MM.1S (cell line): ENCODE measurements around the gene MAN2A2.
A peak's percentile ranks its signal among the peaks of the same experiment; 100 is the strongest.

Experiments used
- DNase-seq: peaks from one replicate; pipeline ENCODE4 v3.0.0-alpha.2; 2015
- H2AFZ ChIP-seq: fragments of 300-600 bp; sonication (generic); 2 replicates; pipeline ENCODE4 v1.6.0; 2016; ENCODE audit warnings: antibody characterized with exemption, low read length
- H3F3A ChIP-seq: fragments of 300-600 bp; sonication (generic); 2 replicates; pipeline ENCODE4 v1.6.1; 2016; ENCODE audit warnings: mild to moderate bottlenecking, antibody characterized with exemption, low read length, moderate library complexity, mixed read lengths; ENCODE audit not compliant: insufficient read depth
- H3K27ac ChIP-seq: fragments of 300-600 bp; sonication (generic); 2 replicates; pipeline ENCODE4 v1.5.1; 2016; ENCODE audit warnings: mild to moderate bottlenecking, low read length
- H3K27me3 ChIP-seq: fragments of 300-600 bp; sonication (generic); replicated peaks from 2 replicates; pipeline ENCODE4 v1.6.0; 2016; ENCODE audit warnings: low read length; ENCODE audit not compliant: insufficient read depth
- H3K36me3 ChIP-seq: fragments of 300-600 bp; sonication (generic); replicated peaks from 2 replicates; pipeline ENCODE4 v1.6.1; 2016; ENCODE audit warnings: mild to moderate bottlenecking, low read length, mixed read lengths; ENCODE audit not compliant: insufficient read depth
- H3K4me1 ChIP-seq: fragments of 300-600 bp; sonication (generic); 2 replicates; pipeline ENCODE4 v1.6.1; 2016; ENCODE audit warnings: low read length, mixed read lengths
- H3K4me2 ChIP-seq: fragments of 300-600 bp; sonication (generic); 2 replicates; pipeline ENCODE4 v1.6.0; 2016; ENCODE audit warnings: low read depth, low read length
- H3K4me3 ChIP-seq: fragments of 300-600 bp; sonication (generic); 2 replicates; pipeline ENCODE4 v1.5.1; 2016; ENCODE audit warnings: low read length, mixed read lengths
- H3K79me2 ChIP-seq: fragments of 300-600 bp; sonication (generic); 2 replicates; pipeline ENCODE4 v1.6.1; 2016; ENCODE audit warnings: mixed run types, low read length, mixed read lengths
- H3K9ac ChIP-seq: fragments of 300-600 bp; sonication (generic); 2 replicates; pipeline ENCODE4 v1.6.1; 2016; ENCODE audit warnings: low read length, mixed read lengths
- H3K9me2 ChIP-seq: fragments of 300-600 bp; sonication (generic); replicated peaks from 2 replicates; pipeline ENCODE4 v1.6.1; 2016; ENCODE audit warnings: mild to moderate bottlenecking, low read length, mixed read lengths; ENCODE audit not compliant: insufficient read depth
- H3K9me3 ChIP-seq: fragments of 300-600 bp; sonication (generic); replicated peaks from 2 replicates; pipeline ENCODE4 v1.6.1; 2016; ENCODE audit warnings: mild to moderate bottlenecking, low read length, mixed read lengths; ENCODE audit not compliant: insufficient read depth
- H4K20me1 ChIP-seq: fragments of 300-600 bp; sonication (generic); 2 replicates; pipeline ENCODE4 v1.6.1; 2016; ENCODE audit warnings: mild to moderate bottlenecking, low read length, moderate library complexity, mixed read lengths; ENCODE audit not compliant: insufficient read depth
- CTCF ChIP-seq: fragments of 300-600 bp; sonication (generic); IDR thresholded peaks from 2 replicates; pipeline ENCODE4 v1.5.1; 2016; ENCODE audit warnings: antibody characterized with exemption, low read length, mixed read lengths
- EZH2 ChIP-seq: fragments of 300-600 bp; sonication (generic); optimal IDR thresholded peaks from 2 replicates; pipeline ENCODE3; 2017; ENCODE audit warnings: low read depth, mild to moderate bottlenecking, antibody characterized with exemption, low read length, mixed read lengths
- EZH2phosphoT487 ChIP-seq: fragments of 300-600 bp; sonication (generic); IDR thresholded peaks from 2 replicates; pipeline ENCODE4 v1.6.1; 2018; ENCODE audit warnings: antibody characterized with exemption, low read length

The MAN2A2 gene

GRCh38 chr15:90901175-90902039 lies 1.7 kb upstream of the MAN2A2 start:
- H3K27me3 ChIP-seq, result no peaks in the 10 kb centered on the region
- no peak for TF ChIP-seq EZH2phosphoT487
- no peak for TF ChIP-seq EZH2
- no peak for TF ChIP-seq CTCF
- H3K4me2 ChIP-seq, result peak overlapping the region; percentile 95
- H3K27ac ChIP-seq, result peak overlapping the region; percentile 73; the same call in 1 of the 2 replicates
- peaks cover 25% of the 10 kb centered on the region for H3K79me2 ChIP-seq
- peak overlapping the region; percentile 81 for H3K4me3 ChIP-seq
- H3K4me1 ChIP-seq, result peaks cover 8% of the 10 kb centered on the region; the same call in 1 of the 2 replicates
- peak overlapping the region; percentile 96 for H2AFZ ChIP-seq
- no peaks in the 10 kb centered on the region for H4K20me1 ChIP-seq
- no peak for DNase-seq
- H3K9me3 ChIP-seq, result no peaks in the 10 kb centered on the region
- H3K36me3 ChIP-seq, result 0 out of 2 replicates have a peak, but pooled peaks cover 8% of the 10 kb centered on the region
- no peaks in the 10 kb centered on the region for H3K9me2 ChIP-seq
- peak overlapping the region; percentile 69; the same call in 1 of the 2 replicates for H3K9ac ChIP-seq
- H3F3A ChIP-seq, result peaks cover 21% of the 10 kb centered on the region

DNA sequence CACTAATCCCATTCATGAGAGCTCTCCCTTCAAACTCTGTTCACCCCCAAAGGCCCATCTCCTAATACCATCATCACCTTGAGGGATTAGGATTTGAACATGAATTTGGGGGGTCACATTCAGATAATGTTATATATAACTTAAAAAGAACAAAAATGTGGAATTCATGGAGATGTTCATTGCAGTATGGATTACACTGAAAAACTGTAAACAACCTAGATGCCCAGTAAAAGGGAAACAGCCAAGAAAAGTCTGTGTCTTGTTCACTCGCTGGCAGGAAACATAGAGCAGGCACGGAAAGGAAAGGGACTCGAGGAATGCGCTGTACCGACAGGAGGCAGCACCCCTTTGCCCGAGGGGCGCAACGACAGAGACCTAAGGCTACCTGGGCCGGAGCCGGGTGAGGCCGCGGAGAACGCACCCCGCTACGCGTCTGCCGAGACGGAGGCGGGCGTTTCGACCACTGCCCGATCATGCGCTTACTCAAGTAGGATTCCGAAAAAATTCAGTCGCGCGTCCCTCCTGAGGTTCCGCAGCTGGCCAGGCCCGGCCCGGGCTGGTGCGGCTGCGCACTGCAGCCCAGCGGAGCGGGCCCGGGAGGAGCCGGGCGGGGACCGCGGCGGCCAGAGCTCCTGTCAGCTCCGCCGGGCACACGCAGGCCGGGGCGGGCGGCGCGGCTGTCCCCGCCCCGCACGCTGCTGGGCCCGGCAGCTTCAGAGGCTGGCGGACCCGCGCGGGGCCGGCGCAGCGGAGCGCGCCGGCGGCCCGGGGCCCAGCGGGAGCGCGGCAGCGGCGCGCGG lies 862 bp upstream of the MAN2A2 start:
- Histone ChIP-seq H2AFZ (peak overlapping the region; percentile 96), H3K9ac (peak overlapping the region; percentile 69), H3F3A (peaks cover 21% of the 10 kb centered on the region), H3K27me3 (no peaks in the 10 kb centered on the region), H4K20me1 (no peaks in the 10 kb centered on the region), H3K9me3 (no peaks in the 10 kb centered on the region), H3K27ac (peak overlapping the region; percentile 73), H3K4me2 (peak overlapping the region; percentile 95), H3K36me3 (0 out of 2 replicates have a peak, but pooled peaks cover 8% of the 10 kb centered on the region), H3K79me2 (peaks cover 25% of the 10 kb centered on the region), H3K4me1 (peaks cover 5% of the 10 kb centered on the region; the same call in 1 of the 2 replicates), H3K4me3 (peak overlapping the region; percentile 81), H3K9me2 (no peaks in the 10 kb centered on the region)
- TF ChIP-seq CTCF (peak; percentile 79), EZH2phosphoT487 (no peak)
- peak; percentile 87 for DNase-seq

DNA sequence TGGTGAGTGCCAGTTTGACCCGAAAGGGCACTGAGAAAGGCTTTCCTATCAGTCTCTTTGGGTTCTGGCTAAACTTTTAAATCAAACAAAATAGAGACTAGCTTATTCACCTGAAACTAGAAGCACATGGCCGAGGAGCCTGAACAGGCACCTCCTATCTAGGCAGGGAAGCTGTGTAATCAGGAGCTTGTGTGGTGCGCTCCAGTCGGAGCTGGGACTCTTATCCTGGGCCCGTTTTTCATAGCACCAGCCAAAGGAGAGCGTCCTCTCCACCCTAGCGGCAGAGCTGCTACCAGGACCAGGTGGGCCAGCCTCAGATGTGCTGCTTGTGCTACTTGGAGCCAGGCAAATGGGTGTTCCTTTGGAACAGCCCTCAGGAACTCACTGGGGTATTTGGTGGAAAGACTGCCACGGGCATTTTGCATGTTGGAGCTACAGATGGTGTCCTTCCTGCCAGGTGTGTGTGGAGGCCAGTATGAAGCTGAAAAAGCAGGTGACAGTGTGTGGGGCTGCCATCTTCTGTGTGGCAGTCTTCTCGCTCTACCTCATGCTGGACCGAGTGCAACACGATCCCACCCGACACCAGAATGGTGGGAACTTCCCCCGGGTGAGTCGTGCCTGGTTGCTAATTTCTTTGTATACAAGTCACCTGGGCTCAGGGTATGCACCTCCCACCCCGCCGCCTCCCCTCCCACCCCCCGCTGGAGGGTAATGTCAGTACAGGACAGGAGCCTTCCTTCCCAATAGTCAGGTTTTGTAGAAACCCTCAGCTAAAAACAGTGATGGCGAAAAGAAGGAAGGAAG lies 833 bp downstream of the MAN2A2 start:
- H3F3A ChIP-seq, result peaks cover 21% of the 10 kb centered on the region
- H3K27ac ChIP-seq, result peak overlapping the region; percentile 77; the same call in 1 of the 2 replicates

More for the DNA sequence above, 833 bp downstream of the MAN2A2 start:
- Histone ChIP-seq H3K9me3 (no peaks in the 10 kb centered on the region), H4K20me1 (no peaks in the 10 kb centered on the region), H3K4me1 (peaks cover 5% of the 10 kb centered on the region; the same call in 1 of the 2 replicates), H3K9ac (peak overlapping the region; percentile 73), H3K4me3 (peak overlapping the region; percentile 87), H2AFZ (peak overlapping the region; percentile 93), H3K79me2 (peaks cover 25% of the 10 kb centered on the region), H3K4me2 (peak overlapping the region; percentile 99), H3K27me3 (no peaks in the 10 kb centered on the region), H3K36me3 (0 out of 2 replicates have a peak, but pooled peaks cover 8% of the 10 kb centered on the region), H3K9me2 (no peaks in the 10 kb centered on the region)
- peak; percentile 54 for DNase-seq
- no peak for TF ChIP-seq EZH2phosphoT487
- peak; percentile 35 for TF ChIP-seq CTCF
- no peak for TF ChIP-seq EZH2
